GM12878 (cell line): ENCODE results near the gene DOCK2. TPM values are rescaled to one million over a fixed set of nuclear protein-coding genes. Genes with fewer than 3 reads are reported as not detected.

Source experiments
- ATAC-seq: fragments of 200-7000 bp; cut with Tn5 transposase; 3 replicates; pipeline ENCODE4 v1.9.1; 2020; ENCODE audit warnings: mild to moderate bottlenecking, moderate library complexity
- BruUV-seq: library from RNA; stranded (reverse); fragments of 400-500 nt; replicated peaks from 2 replicates; lab custom pipeline; 2021; lab: Mats Ljungman, UMichigan
- CTCF ChIA-PET: fragments of 300-600 bp; sonication (Branson Sonifier 250); formaldehyde crosslinking; extraction: SDS; loops from one replicate; lab custom pipeline; 2021; ENCODE audit warnings: inconsistent platforms; lab: Yijun Ruan, JAX
- POLR2A ChIA-PET: fragments of 350-600 bp; formaldehyde crosslinking; extraction: SDS; loops from one replicate; lab custom pipeline; 2021; ENCODE audit warnings: inconsistent platforms; lab: Charles Lee
- RAD21 ChIA-PET: fragments of 300-600 bp; sonication (Branson Sonifier 250); formaldehyde crosslinking; loops from one replicate; lab custom pipeline; 2023; ENCODE audit warnings: antibody characterized with exemption; ENCODE audit not compliant: unreplicated experiment; lab: Charles Lee
- SMC1A ChIA-PET: fragments of 300-600 bp; sonication (Branson Sonifier 250); formaldehyde crosslinking; loops from one replicate; lab custom pipeline; 2023; ENCODE audit not compliant: unreplicated experiment, uncharacterized antibody; lab: Charles Lee
- DNase-seq: peaks from one replicate; pipeline ENCODE4 v3.0.0-alpha.2; 2011; ENCODE audit warnings: low read depth, low spot score
- FAIRE-seq: peaks from 3 replicates; lab custom pipeline; 2011; peaks lifted over from hg19 to GRCh38; lab: Jason Lieb, UNC
- H2AFZ ChIP-seq: 2 replicates; pipeline ENCODE4 v1.6.0; 2011; ENCODE audit warnings: low read depth, low read length, control low read depth; ENCODE audit not compliant: control insufficient read depth
- H3K27ac ChIP-seq: 2 replicates; pipeline ENCODE4 v1.5.1; 2011; ENCODE audit warnings: control low read depth; ENCODE audit not compliant: control insufficient read depth, insufficient read depth
- H3K27me3 ChIP-seq, 2 experiments: replicated peaks in 1 of 2; 2 replicates each; pipeline versions ENCODE4 v1.6.0 to v1.6.1; 2011; ENCODE audit warnings: low read length in 1 of 2; ENCODE audit not compliant: control insufficient read depth in 2 of 2, insufficient read depth in 2 of 2
- H3K36me3 ChIP-seq, 2 experiments: 2 replicates each; pipeline ENCODE4 v1.5.1; 2011; ENCODE audit warnings: low read length in 1 of 2; ENCODE audit not compliant: control insufficient read depth in 2 of 2, insufficient read depth in 2 of 2
- H3K4me1 ChIP-seq: 2 replicates; pipeline ENCODE4 v1.6.1; 2011; ENCODE audit warnings: mild to moderate bottlenecking, low read length, moderate library complexity, mixed read lengths; ENCODE audit not compliant: control insufficient read depth, insufficient read depth
- H3K4me2 ChIP-seq: 2 replicates; pipeline ENCODE4 v1.6.0; 2011; ENCODE audit warnings: control low read depth; ENCODE audit not compliant: control insufficient read depth, insufficient read depth
- H3K4me3 ChIP-seq: fragments of 200-600 bp; sonication (generic); 2 replicates; pipeline ENCODE4 v1.5.1; 2016
- H3K79me2 ChIP-seq: 2 replicates; pipeline ENCODE4 v1.6.0; 2011; ENCODE audit warnings: low read length; ENCODE audit not compliant: control insufficient read depth, insufficient read depth
- H3K9ac ChIP-seq: 2 replicates; pipeline ENCODE4 v1.8.0; 2011; ENCODE audit warnings: low read length, control low read depth, mixed read lengths; ENCODE audit not compliant: control insufficient read depth, insufficient read depth
- H3K9me3 ChIP-seq: replicated peaks from 3 replicates; pipeline ENCODE4 v1.5.1; 2011; ENCODE audit warnings: mild to moderate bottlenecking, low read length; ENCODE audit not compliant: control insufficient read depth, insufficient read depth
- H4K20me1 ChIP-seq: 2 replicates; pipeline ENCODE4 v1.6.0; 2011; ENCODE audit not compliant: control insufficient read depth, insufficient read depth
- ATF3 ChIP-seq: IDR thresholded peaks from 2 replicates; pipeline ENCODE4 v1.6.1; 2011; ENCODE audit warnings: low read depth, mild to moderate bottlenecking, low read length, moderate library complexity, borderline replicate concordance; ENCODE audit errors: extremely low read depth
- BCL3 ChIP-seq: IDR thresholded peaks from 2 replicates; pipeline ENCODE4 v1.6.1; 2011; ENCODE audit warnings: borderline replicate concordance, low read depth, mild to moderate bottlenecking, moderate library complexity, low read length; ENCODE audit not compliant: insufficient read depth, poor library complexity, severe bottlenecking
- BRCA1 ChIP-seq: IDR thresholded peaks from 2 replicates; pipeline ENCODE4 v1.6.1; 2011; ENCODE audit warnings: low read depth, low read length, improper control_type of control experiment
- CBX5 ChIP-seq: sonication (generic); IDR thresholded peaks from 2 replicates; pipeline ENCODE4 v1.6.1; 2016; ENCODE audit warnings: low read depth, moderate library complexity, mild to moderate bottlenecking, inconsistent platforms
- CREM ChIP-seq: IDR thresholded peaks from 2 replicates; pipeline ENCODE4 v1.6.1; 2014; ENCODE audit warnings: antibody characterized with exemption, low read depth
- FOS ChIP-seq: IDR thresholded peaks from 3 replicates; pipeline ENCODE4 v1.6.1; 2011; ENCODE audit warnings: borderline replicate concordance; ENCODE audit not compliant: insufficient read length; ENCODE audit errors: extremely low read depth
- HDAC6 ChIP-seq: fragments of 200-600 bp; sonication (generic); IDR thresholded peaks from one replicate; pipeline ENCODE4 v1.8.0; 2017; ENCODE audit warnings: antibody characterized with exemption; ENCODE audit not compliant: unreplicated experiment
- USF2 ChIP-seq: IDR thresholded peaks from 2 replicates; pipeline ENCODE4 v1.6.1; 2011; ENCODE audit warnings: low read depth, low read length, improper control_type of control experiment, borderline replicate concordance
- ZBTB33 ChIP-seq: fragments of 450-650 bp; IDR thresholded peaks from 2 replicates; pipeline ENCODE4 v1.6.1; 2017; ENCODE audit warnings: mild to moderate bottlenecking
- ZSCAN29 ChIP-seq: fragments of 450-650 bp; IDR thresholded peaks from 2 replicates; pipeline ENCODE4 v1.6.1; 2017; ENCODE audit warnings: mild to moderate bottlenecking, moderate library complexity
- WGBS: methylation state at CpG from one replicate; pipeline ENCODE4 v1.1.6; 2016; ENCODE audit warnings: low lambda C conversion rate; ENCODE audit not compliant: insufficient replicate concordance, insufficient coverage; ENCODE audit errors: missing lambda C conversion rate; 5-methylcytosine and 5-hydroxymethylcytosine counted together
- in situ Hi-C: fragments of 300-500 bp; cut with MboI; formaldehyde crosslinking; loops from 9 replicates; pipeline ENCODE4 v1.14.3; 2018; ENCODE audit warnings: mixed read lengths
- intact Hi-C: fragments of 100-400 bp; cut with micrococcal nuclease; formaldehyde crosslinking; loops from one replicate; pipeline ENCODE4 v1.14.2; 2022; ENCODE audit not compliant: unreplicated experiment
- polyA plus RNA-seq, 11 experiments: library from polyadenylated mRNA; depleted of rRNA in 4 of 11; unstranded in 6 of 11; stranded (reverse) in 5 of 11; fragments of >200 nt; fragmentation: Nextera tagmentation in 4 of 11; fragmentation: Illumina TruSeq in 1 of 11; extraction: Ambion mirVana in 4 of 11; extraction: Trizol in 1 of 11; gene quantifications; 1 replicate in 1 of 11; 2 replicates in 10 of 11; pipeline versions ENCODE4 v1.2.1 to v1.2.3, GENCODE V29; 2011 to 2016; ENCODE audit warnings: inconsistent platforms in 2 of 11, missing spikeins in 2 of 11, low read depth in 1 of 11
- total RNA-seq, 4 experiments: library from RNA; depleted of rRNA in 3 of 4; stranded (reverse); fragments of >200 nt in 3 of 4; fragmentation: Illumina TruSeq in 1 of 4; extraction: Trizol in 1 of 4; gene quantifications; 2 replicates each; pipeline versions ENCODE4 v1.2.1 to v1.2.3, GENCODE V29; 2013 to 2021

The DOCK2 gene
- total and polyA plus RNA-seq, 10 of the 15 experiments (the other 5 are each of a cell fraction or from before 2014, with no cell fraction given), result 34.2 to 192 (median 118) TPM

- RAD21 ChIA-PET, result interaction anchor here (0.6 kb wide), 1 partner anchor 296 kb away, joined by 5 read pairs; no protein-coding TSS in a partner anchor
- POLR2A ChIA-PET, result no interaction called here
- DNase-seq, result no peak
- H3K36me3 ChIP-seq, result peaks cover 11 to 42% of the 10 kb centered on the region in 2 experiments
- intact Hi-C loops, result no loop called here
- H3K4me2 ChIP-seq, result no peak overlapping the region
- TF ChIP-seq HDAC6 (no peak), BCL3 (no peak), ATF3 (no peak), ZBTB33 (no peak), CBX5 (no peak), FOS (no peak), USF2 (no peak), ZSCAN29 (no peak), BRCA1 (no peak), CREM (no peak)
- 100% methylated on average over 1 of the region's 1 CpG for WGBS
- no peaks in the 10 kb centered on the region for H3K27me3 ChIP-seq
- H3K9me3 ChIP-seq, result no peaks in the 10 kb centered on the region
- H3K4me3 ChIP-seq, result no peak overlapping the region
- H2AFZ ChIP-seq, result no peak overlapping the region
- no TSS peak for BruUV-seq
- no peak for ATAC-seq
- CTCF ChIA-PET, result interaction anchor here (1.1 kb wide), 1 partner anchor 12 kb away, joined by 4 read pairs; no protein-coding TSS in a partner anchor
- no peak for FAIRE-seq
- H3K27ac ChIP-seq, result no peak overlapping the region
- in situ Hi-C loops, result no loop called here
- SMC1A ChIA-PET, result interaction anchor here (0.8 to 1.2 kb wide), 4 partner anchors 9 to 51 kb away, joined by 3 to 5 read pairs (median 4); no protein-coding TSS in a partner anchor
- no peaks in the 10 kb centered on the region; the same call in 1 of the 2 replicates for H3K79me2 ChIP-seq
- H3K4me1 ChIP-seq, result no peaks in the 10 kb centered on the region
- H3K9ac ChIP-seq, result no peak overlapping the region
- H4K20me1 ChIP-seq, result no peaks in the 10 kb centered on the region
These were observed 91.3 kb downstream of the DOCK2 start for GRCh38 chr5:169728418-169728817.
